K562 (cell line): ENCODE data around the gene ZKSCAN4. TPM values are rescaled to one million over a fixed set of nuclear protein-coding genes. Genes with fewer than 3 reads are reported as not detected.
A peak's percentile ranks its signal among the peaks of the same experiment; 100 is the strongest.

ENCODE experiments used
- BCL6 ChIP-seq: fragments of 250-450 bp; sonication (Bioruptor Pico); IDR thresholded peaks from 2 replicates; pipeline ENCODE4 v1.4.0; 2020
- CHD1 ChIP-seq: fragments of 200-600 bp; sonication (generic); IDR thresholded peaks from one replicate; pipeline ENCODE4 v1.6.1; 2012; ENCODE audit warnings: mild to moderate bottlenecking, moderate library complexity, low read length, inconsistent platforms
- DACH1 ChIP-seq: fragments of 450-650 bp; IDR thresholded peaks from 2 replicates; pipeline ENCODE4 v1.6.1; 2018; ENCODE audit not compliant: partially characterized antibody
- ESRRA ChIP-seq: fragments of 450-650 bp; IDR thresholded peaks from 2 replicates; pipeline ENCODE4 v1.6.1; 2014; ENCODE audit warnings: low read depth, mild to moderate bottlenecking, moderate library complexity, borderline replicate concordance
- FOXJ2 ChIP-seq: fragments of 200-800 bp; sonication (Bioruptor generic); IDR thresholded peaks from 2 replicates; pipeline ENCODE4 v1.6.1; 2016; ENCODE audit warnings: missing genetic modification characterization, missing compliant biosample characterization
- GTF2A2 ChIP-seq: IDR thresholded peaks from 2 replicates; pipeline ENCODE4 v1.6.1; 2016; ENCODE audit warnings: mild to moderate bottlenecking, missing genetic modification characterization, missing compliant biosample characterization
- HLTF ChIP-seq: fragments of 450-650 bp; IDR thresholded peaks from 2 replicates; pipeline ENCODE4 v1.6.1; 2016
- HNRNPL ChIP-seq: fragments of 200-400 bp; formaldehyde crosslinking; IDR thresholded peaks from 2 replicates; pipeline ENCODE4 v1.6.1; 2017; ENCODE audit warnings: low read depth, mild to moderate bottlenecking, low read length
- MAFG ChIP-seq: fragments of 450-650 bp; conservative IDR thresholded peaks from 2 replicates; pipeline ENCODE4 v1.6.1; 2016; ENCODE audit warnings: missing genetic modification characterization, missing compliant biosample characterization
- SOX6 ChIP-seq: fragments of 450-650 bp; IDR thresholded peaks from 2 replicates; pipeline ENCODE4 v1.6.1; 2014; ENCODE audit warnings: mild to moderate bottlenecking
- SRF ChIP-seq, 2 experiments: fragments of 250-450, 450-650 bp in 1 of 2; sonication (Bioruptor Pico) in 1 of 2; sonication (generic) in 1 of 2; formaldehyde crosslinking; IDR thresholded peaks; 2 replicates each; pipeline versions ENCODE4 v1.5.0 to v1.5.1; 2020 to 2022; ENCODE audit warnings: mild to moderate bottlenecking in 1 of 2, missing genetic modification reagents in 1 of 2
- XRCC3 ChIP-seq: fragments of 450-650 bp; IDR thresholded peaks from 2 replicates; pipeline ENCODE4 v1.6.1; 2017; ENCODE audit warnings: mild to moderate bottlenecking, moderate library complexity
- ZNF121 ChIP-seq: sonication (generic); formaldehyde crosslinking; conservative IDR thresholded peaks from 2 replicates; pipeline ENCODE4 v1.8.0; 2022; ENCODE audit warnings: missing genetic modification reagents
- ZNF165 ChIP-seq: fragments of 250-450 bp; sonication (Bioruptor Pico); IDR thresholded peaks from 2 replicates; pipeline ENCODE4 v1.4.0; 2020; ENCODE audit warnings: borderline replicate concordance
- ZNF695 ChIP-seq: fragments of 450-650 bp; formaldehyde crosslinking; IDR thresholded peaks from 2 replicates; pipeline ENCODE4 v1.4.0; 2020; ENCODE audit warnings: mild to moderate bottlenecking, moderate library complexity
- polyA plus RNA-seq, 8 experiments: library from polyadenylated mRNA; depleted of rRNA in 4 of 8; stranded (reverse) in 5 of 8; unstranded in 3 of 8; fragments of >200 nt; fragmentation: Nextera tagmentation in 2 of 8; fragmentation: Illumina TruSeq in 1 of 8; extraction: Ambion mirVana in 2 of 8; extraction: Trizol in 1 of 8; gene quantifications; 2 replicates each; pipeline versions ENCODE4 v1.2.1 to v1.2.3, GENCODE V29; 2011 to 2014; ENCODE audit warnings: inconsistent platforms in 1 of 8, missing spikeins in 1 of 8
- total RNA-seq, 7 experiments: library from RNA; depleted of rRNA in 6 of 7; stranded (reverse); fragments of >200 nt in 6 of 7; fragmentation: Illumina TruSeq in 2 of 7; extraction: Trizol in 2 of 7; gene quantifications; 2 replicates each; pipeline versions ENCODE4 v1.2.1 to v1.2.3, GENCODE V29; 2011 to 2021; ENCODE audit warnings: low replicate concordance in 1 of 7
- TF ChIP-seq, protein P1 (sequence below): fragments of 450-650 bp; IDR thresholded peaks from 2 replicates; pipeline ENCODE4 v1.7.0; 2016; ENCODE audit warnings: borderline replicate concordance
- TF ChIP-seq, protein P2 (sequence below): sonication (generic); formaldehyde crosslinking; IDR thresholded peaks from 2 replicates; pipeline ENCODE4 v1.8.1; 2023; ENCODE audit warnings: mild to moderate bottlenecking, missing genetic modification reagents
- TF ChIP-seq, protein P3 (sequence below): fragments of 250-450 bp; sonication (Bioruptor Pico); IDR thresholded peaks from 2 replicates; pipeline ENCODE4 v1.8.0; 2022; ENCODE audit warnings: inconsistent platforms, mild to moderate bottlenecking, moderate library complexity, borderline replicate concordance
- TF ChIP-seq, protein P4 (sequence below): fragments of 450-650 bp; IDR thresholded peaks from 2 replicates; pipeline ENCODE4 v1.6.1; 2016; ENCODE audit warnings: antibody characterized with exemption
- TF ChIP-seq, protein P5 (sequence below): sonication (generic); formaldehyde crosslinking; IDR thresholded peaks from 2 replicates; pipeline ENCODE4 v1.8.0; 2022; ENCODE audit warnings: mild to moderate bottlenecking, missing genetic modification reagents

Gene ZKSCAN4
- total and polyA plus RNA-seq, 9 of the 15 experiments (the other 6 are each of a cell fraction or from before 2014, with no cell fraction given), result 1.2 to 5.3 (median 4.7) TPM

DNA sequence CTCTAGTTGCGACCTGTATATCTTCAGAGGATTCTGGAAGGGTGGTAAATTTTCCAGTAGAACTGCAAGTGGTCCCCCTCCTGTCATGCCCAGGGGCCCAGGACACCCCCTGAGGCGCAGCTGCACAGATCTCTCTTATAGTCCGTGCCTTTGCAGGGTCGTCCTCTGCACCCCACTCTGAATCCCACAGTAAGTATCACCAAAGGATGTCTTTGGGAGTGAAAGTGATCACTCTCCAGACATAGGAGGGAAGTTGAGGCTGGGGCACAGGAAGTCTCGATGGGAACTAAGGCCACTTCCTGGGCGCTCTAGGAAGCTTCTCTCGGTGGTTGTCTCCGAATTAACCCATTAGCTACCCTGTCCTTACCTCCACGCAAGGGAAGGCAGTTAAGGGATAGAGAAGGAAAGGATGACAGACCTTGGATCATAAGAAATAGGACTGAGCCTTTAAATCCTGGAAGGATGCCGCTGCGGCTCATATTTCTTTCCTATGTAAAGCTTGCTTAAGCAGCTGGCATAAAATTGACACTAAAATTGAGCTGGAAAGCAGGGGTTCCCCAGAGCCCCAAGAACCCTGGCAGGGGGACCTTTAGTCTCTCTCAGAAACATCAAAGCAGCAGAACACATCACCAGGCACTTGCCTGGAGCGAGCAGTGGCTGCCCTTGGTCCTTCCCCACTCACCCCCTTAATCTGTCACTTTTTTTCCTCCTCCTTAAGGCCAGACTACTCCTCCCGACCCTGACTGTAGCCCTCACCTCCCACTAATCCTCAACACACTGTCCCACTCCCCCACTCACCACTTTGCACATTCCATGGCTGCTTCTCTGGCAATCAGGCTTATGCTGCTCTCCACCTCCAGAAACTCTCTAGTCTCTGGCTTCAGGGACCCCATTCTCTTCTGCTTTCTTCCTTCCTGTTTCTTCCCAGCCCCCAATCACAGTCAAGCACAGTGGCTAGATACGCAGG is at the start of gene ZKSCAN4 (continued):
- no peak for TF ChIP-seq DACH1
- no peak for TF ChIP-seq HNRNPL
- TF ChIP-seq, protein P1, sequence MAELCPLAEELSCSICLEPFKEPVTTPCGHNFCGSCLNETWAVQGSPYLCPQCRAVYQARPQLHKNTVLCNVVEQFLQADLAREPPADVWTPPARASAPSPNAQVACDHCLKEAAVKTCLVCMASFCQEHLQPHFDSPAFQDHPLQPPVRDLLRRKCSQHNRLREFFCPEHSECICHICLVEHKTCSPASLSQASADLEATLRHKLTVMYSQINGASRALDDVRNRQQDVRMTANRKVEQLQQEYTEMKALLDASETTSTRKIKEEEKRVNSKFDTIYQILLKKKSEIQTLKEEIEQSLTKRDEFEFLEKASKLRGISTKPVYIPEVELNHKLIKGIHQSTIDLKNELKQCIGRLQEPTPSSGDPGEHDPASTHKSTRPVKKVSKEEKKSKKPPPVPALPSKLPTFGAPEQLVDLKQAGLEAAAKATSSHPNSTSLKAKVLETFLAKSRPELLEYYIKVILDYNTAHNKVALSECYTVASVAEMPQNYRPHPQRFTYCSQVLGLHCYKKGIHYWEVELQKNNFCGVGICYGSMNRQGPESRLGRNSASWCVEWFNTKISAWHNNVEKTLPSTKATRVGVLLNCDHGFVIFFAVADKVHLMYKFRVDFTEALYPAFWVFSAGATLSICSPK, result 0 out of 2 replicates have a peak, but pooled peaks have one; percentile 35
- 0 out of 2 replicates have a peak, but pooled peaks have one; percentile 1 for TF ChIP-seq ZNF165 (CRISPR knock-in tag)
- TF ChIP-seq BCL6, result no peak; the same call in 1 of the 2 replicates
- TF ChIP-seq, protein P2, sequence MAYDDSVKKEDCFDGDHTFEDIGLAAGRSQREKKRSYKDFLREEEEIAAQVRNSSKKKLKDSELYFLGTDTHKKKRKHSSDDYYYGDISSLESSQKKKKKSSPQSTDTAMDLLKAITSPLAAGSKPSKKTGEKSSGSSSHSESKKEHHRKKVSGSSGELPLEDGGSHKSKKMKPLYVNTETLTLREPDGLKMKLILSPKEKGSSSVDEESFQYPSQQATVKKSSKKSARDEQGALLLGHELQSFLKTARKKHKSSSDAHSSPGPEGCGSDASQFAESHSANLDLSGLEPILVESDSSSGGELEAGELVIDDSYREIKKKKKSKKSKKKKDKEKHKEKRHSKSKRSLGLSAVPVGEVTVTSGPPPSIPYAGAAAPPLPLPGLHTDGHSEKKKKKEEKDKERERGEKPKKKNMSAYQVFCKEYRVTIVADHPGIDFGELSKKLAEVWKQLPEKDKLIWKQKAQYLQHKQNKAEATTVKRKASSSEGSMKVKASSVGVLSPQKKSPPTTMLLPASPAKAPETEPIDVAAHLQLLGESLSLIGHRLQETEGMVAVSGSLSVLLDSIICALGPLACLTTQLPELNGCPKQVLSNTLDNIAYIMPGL (CRISPR knock-in tag), result no peak; the same call in 1 of the 2 replicates
- no peak for TF ChIP-seq FOXJ2 (tag)
- peak; percentile 51 to 65; a peak in 1 of 4 replicates for TF ChIP-seq SRF (CRISPR knock-in tag; IDR thresholded peaks at IDR 0.05)
- TF ChIP-seq SOX6, result peak; percentile 70
- TF ChIP-seq, protein P3, sequence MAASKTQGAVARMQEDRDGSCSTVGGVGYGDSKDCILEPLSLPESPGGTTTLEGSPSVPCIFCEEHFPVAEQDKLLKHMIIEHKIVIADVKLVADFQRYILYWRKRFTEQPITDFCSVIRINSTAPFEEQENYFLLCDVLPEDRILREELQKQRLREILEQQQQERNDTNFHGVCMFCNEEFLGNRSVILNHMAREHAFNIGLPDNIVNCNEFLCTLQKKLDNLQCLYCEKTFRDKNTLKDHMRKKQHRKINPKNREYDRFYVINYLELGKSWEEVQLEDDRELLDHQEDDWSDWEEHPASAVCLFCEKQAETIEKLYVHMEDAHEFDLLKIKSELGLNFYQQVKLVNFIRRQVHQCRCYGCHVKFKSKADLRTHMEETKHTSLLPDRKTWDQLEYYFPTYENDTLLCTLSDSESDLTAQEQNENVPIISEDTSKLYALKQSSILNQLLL (CRISPR knock-in tag), result no peak
- TF ChIP-seq GTF2A2, result no peak
- TF ChIP-seq ZNF695 (CRISPR knock-in tag), result no peak
- TF ChIP-seq, protein P4, sequence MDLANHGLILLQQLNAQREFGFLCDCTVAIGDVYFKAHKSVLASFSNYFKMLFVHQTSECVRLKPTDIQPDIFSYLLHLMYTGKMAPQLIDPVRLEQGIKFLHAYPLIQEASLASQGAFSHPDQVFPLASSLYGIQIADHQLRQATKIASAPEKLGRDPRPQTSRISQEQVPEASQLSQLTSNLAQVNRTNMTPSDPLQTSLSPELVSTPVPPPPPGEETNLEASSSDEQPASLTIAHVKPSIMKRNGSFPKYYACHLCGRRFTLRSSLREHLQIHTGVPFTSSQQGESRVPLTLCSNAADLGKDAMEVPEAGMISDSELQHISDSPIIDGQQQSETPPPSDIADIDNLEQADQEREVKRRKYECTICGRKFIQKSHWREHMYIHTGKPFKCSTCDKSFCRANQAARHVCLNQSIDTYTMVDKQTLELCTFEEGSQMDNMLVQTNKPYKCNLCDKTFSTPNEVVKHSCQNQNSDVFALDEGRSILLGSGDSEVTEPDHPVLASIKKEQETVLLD, result 0 out of 2 replicates have a peak, but pooled peaks have one; percentile 40
- no peak for TF ChIP-seq ZNF121
- TF ChIP-seq, protein P5, sequence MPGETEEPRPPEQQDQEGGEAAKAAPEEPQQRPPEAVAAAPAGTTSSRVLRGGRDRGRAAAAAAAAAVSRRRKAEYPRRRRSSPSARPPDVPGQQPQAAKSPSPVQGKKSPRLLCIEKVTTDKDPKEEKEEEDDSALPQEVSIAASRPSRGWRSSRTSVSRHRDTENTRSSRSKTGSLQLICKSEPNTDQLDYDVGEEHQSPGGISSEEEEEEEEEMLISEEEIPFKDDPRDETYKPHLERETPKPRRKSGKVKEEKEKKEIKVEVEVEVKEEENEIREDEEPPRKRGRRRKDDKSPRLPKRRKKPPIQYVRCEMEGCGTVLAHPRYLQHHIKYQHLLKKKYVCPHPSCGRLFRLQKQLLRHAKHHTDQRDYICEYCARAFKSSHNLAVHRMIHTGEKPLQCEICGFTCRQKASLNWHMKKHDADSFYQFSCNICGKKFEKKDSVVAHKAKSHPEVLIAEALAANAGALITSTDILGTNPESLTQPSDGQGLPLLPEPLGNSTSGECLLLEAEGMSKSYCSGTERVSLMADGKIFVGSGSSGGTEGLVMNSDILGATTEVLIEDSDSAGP (CRISPR knock-in tag), result no peak; the same call in none of the 2 replicates
- no peak for TF ChIP-seq XRCC3
- TF ChIP-seq MAFG (tag), result no peak
- TF ChIP-seq CHD1, result no peak
- peak; percentile 68 for TF ChIP-seq ESRRA
- no peak for TF ChIP-seq HLTF
